ENCODE measurements around the gene ST3GAL3.
A peak's percentile ranks its signal among the peaks of the same experiment; 100 is the strongest.

The ST3GAL3 gene

DNA sequence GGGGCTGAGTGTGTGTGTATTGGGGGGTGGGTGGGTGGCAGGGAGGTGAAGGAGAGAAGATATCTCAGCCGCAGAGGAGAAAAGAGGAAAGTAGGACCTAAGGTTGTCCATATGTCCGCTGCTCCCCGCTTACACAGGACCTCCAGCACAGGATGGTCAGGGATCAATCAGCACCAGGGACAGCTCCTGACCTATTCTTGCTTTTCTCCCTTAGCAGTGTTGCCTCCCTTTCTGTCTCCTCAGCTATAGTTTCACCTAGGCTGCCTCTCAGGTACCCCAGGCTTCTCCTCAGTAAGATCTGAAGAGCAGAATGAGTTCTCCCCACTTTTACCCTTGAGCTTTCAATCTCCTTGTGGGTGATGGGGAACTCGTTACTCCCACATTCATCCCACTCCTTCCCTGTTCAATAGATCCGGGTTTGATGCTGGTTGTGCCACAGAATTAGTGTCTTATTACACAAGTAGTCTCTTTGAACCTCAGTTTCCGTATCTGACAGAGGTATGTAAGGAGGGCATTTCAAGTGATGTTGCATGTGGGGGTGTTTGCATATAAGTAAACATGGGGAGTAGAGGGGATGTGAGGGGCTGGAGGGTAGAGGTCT lies 261.1 kb downstream of the ST3GAL3 start:
- in situ Hi-C loops (cut with MboI; ENCODE audit: low pct_unique_long_range_greater_than_20kb, low sequenced_read_pairs, unreplicated experiment), result no loop called here
- no peak for DNase-seq (ENCODE audit: low spot score)
- TF ChIP-seq CTCF (IDR thresholded peaks at IDR 0.05; ENCODE audit: extremely low read depth, insufficient read depth, missing control alignments), result no peak

DNA sequence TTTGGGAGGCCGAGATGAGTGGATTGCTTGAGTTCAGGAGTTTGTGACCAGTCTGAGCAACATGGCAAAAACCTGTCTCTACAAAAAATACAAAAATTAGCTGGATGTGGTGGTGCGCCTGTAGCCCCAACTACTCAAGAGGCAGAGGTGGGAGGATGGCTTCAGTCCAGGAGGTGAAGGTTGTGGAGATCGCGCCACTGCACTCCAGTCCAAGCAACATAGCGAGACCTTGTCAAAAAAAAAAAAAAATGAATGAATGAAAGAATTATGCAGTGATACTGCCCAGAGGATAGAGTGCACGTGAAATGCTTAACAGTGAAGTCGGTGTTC lies 262.0 kb downstream of the ST3GAL3 start:
- DNase-seq (ENCODE audit: low spot score), result no peak
- no peak for TF ChIP-seq CTCF (IDR thresholded peaks at IDR 0.05; ENCODE audit: extremely low read depth, insufficient read depth, missing control alignments)
- in situ Hi-C loops (cut with MboI; ENCODE audit: low pct_unique_long_range_greater_than_20kb, low sequenced_read_pairs, unreplicated experiment), result no loop called here

DNA sequence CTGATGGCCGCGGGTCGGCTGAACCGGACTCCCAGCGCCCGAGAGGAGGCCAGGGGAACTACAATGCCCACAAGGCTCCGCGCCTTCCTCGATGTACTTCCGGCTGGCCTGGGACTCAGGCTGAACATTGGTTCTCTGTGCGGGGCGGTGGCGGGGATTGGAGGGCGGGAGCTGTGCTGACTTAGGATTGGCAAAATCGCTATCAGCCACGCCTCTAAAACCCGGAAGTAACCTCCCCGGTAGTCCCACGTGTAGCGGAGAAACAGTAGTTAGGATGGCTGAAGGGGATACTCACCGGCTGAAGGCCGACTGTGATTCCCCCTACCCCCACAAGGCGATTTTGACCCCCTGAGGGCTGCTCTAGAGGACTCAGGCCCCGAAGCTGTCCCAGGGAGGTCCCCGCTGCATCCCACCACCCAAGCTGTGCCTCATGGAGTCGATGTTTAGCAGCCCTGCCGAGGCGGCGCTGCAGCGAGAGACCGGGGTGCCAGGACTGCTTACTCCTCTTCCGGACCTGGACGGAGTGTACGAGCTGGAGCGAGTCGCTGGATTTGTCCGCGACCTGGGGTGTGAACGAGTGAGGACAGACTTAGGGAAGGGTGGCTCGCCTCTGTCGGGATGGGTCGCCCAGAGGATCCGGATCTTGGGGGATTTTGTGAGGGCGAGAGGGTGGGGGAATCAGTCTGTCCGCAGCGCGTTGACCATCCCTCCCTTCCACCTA lies 262.6 kb downstream of the ST3GAL3 start, which contains the start of gene DPH2:
Gene DPH2 (plus strand): TSS at position 265 of the 721 bp plus-strand sequence. CDS start 166 bp downstream, at position 431.
- TF ChIP-seq CTCF (IDR thresholded peaks at IDR 0.05; ENCODE audit: extremely low read depth, insufficient read depth, missing control alignments), result no peak
- in situ Hi-C loops (cut with MboI; ENCODE audit: low pct_unique_long_range_greater_than_20kb, low sequenced_read_pairs, unreplicated experiment), result no loop called here
- peak; percentile 98 for DNase-seq (ENCODE audit: low spot score)

DNA sequence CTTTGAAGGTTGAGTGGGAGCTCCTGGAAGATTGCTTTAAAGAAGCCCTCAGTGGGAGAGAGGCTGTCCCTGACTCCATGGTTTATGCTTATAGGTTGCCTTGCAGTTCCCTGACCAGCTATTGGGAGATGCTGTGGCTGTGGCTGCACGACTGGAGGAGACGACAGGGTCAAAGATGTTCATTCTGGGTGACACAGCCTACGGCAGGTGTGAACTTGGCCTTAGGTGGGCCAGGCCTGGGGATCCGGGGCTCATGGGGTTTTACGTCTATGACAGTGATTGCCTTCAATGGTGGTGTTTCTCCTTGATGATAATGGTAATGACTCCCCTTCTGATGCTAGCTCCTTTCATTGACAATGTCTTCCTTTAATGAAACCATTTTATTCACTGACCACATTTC lies 263.2 kb downstream of the ST3GAL3 start:
- no peak for TF ChIP-seq CTCF (IDR thresholded peaks at IDR 0.05; ENCODE audit: extremely low read depth, insufficient read depth, missing control alignments)
- no peak for DNase-seq (ENCODE audit: low spot score)
- in situ Hi-C loops (cut with MboI; ENCODE audit: low pct_unique_long_range_greater_than_20kb, low sequenced_read_pairs, unreplicated experiment), result no loop called here

GRCh38 chr1:43970911-43971310 lies 263.6 kb downstream of the ST3GAL3 start:
- in situ Hi-C loops (cut with MboI; ENCODE audit: low pct_unique_long_range_greater_than_20kb, low sequenced_read_pairs, unreplicated experiment), result no loop called here
- DNase-seq (ENCODE audit: low spot score), result no peak
- no peak for TF ChIP-seq CTCF (IDR thresholded peaks at IDR 0.05; ENCODE audit: extremely low read depth, insufficient read depth, missing control alignments)

- no peak for DNase-seq (ENCODE audit: low spot score)
- no peak for TF ChIP-seq CTCF (IDR thresholded peaks at IDR 0.05; ENCODE audit: extremely low read depth, insufficient read depth, missing control alignments)
- in situ Hi-C loops (cut with MboI; ENCODE audit: low pct_unique_long_range_greater_than_20kb, low sequenced_read_pairs, unreplicated experiment), result no loop called here
Observed at GRCh38 chr1:43971336-43971980, 264.1 kb downstream of the ST3GAL3 start.
